H1 (cell line): Measurements from ENCODE around the gene SUSD5. TPM values are rescaled to one million over a fixed set of nuclear protein-coding genes. Genes with fewer than 3 reads are reported as not detected.

ENCODE experiments used
- CTCF ChIA-PET: fragments of 300-600 bp; sonication (Branson Sonifier 250); formaldehyde crosslinking; loops from one replicate; lab custom pipeline; 2021; ENCODE audit not compliant: partially characterized antibody; lab: Charles Lee
- POLR2A ChIA-PET: fragments of 300-600 bp; sonication (Branson Sonifier 250); formaldehyde crosslinking; loops from one replicate; lab custom pipeline; 2021; ENCODE audit warnings: inconsistent platforms; ENCODE audit not compliant: partially characterized antibody; lab: Charles Lee
- DNase-seq, 2 experiments: peaks; one replicate each; pipeline versions ENCODE4 v3.0.0 to v3.0.0-alpha.2; 2010 to 2022; ENCODE audit warnings: low spot score in 2 of 2, low read depth in 1 of 2, mixed read lengths in 1 of 2
- FAIRE-seq: peaks from 2 replicates; lab custom pipeline; 2011; peaks lifted over from hg19 to GRCh38; lab: Jason Lieb, UNC
- H2AFZ ChIP-seq: 2 replicates; pipeline ENCODE4 v1.8.1; 2012; ENCODE audit warnings: low read length, inconsistent platforms
- H2AK5ac ChIP-seq: 2 replicates; pipeline ENCODE4 v1.6.1; 2013; ENCODE audit warnings: low read depth, low read length
- H2BK120ac ChIP-seq: replicated peaks from 2 replicates; pipeline ENCODE3; 2013; ENCODE audit warnings: low read depth, low read length, inconsistent platforms
- H2BK12ac ChIP-seq: 2 replicates; pipeline ENCODE4 v1.6.1; 2013; ENCODE audit warnings: low read depth, low read length
- H2BK15ac ChIP-seq: 2 replicates; pipeline ENCODE4 v1.6.1; 2013; ENCODE audit warnings: low read length
- H2BK20ac ChIP-seq: 2 replicates; pipeline ENCODE4 v1.6.1; 2013; ENCODE audit warnings: low read length
- H2BK5ac ChIP-seq: 2 replicates; pipeline ENCODE4 v1.6.1; 2013; ENCODE audit warnings: low read depth, low read length
- H3K14ac ChIP-seq: 2 replicates; pipeline ENCODE4 v1.6.1; 2013; ENCODE audit warnings: inconsistent platforms; ENCODE audit not compliant: insufficient read length
- H3K18ac ChIP-seq: 2 replicates; pipeline ENCODE4 v1.6.1; 2013; ENCODE audit warnings: low read length; ENCODE audit errors: extremely low read depth
- H3K23ac ChIP-seq: 2 replicates; pipeline ENCODE4 v1.6.1; 2013; ENCODE audit warnings: inconsistent platforms; ENCODE audit not compliant: insufficient read length
- H3K23me2 ChIP-seq: 2 replicates; pipeline ENCODE4 v1.6.1; 2013; ENCODE audit warnings: low read depth, low read length
- H3K27ac ChIP-seq: 2 replicates; pipeline ENCODE4 v1.6.1; 2011; ENCODE audit warnings: low read depth, low read length, inconsistent platforms
- H3K27me3 ChIP-seq, 4 experiments: replicated peaks in 1 of 4; 1 replicate in 1 of 4; 2 replicates in 3 of 4; pipeline versions ENCODE4 v1.6.1 to v1.8.1; 2011 to 2013; ENCODE audit warnings: low read length in 3 of 4, mild to moderate bottlenecking in 3 of 4, inconsistent platforms in 2 of 4, mixed read lengths in 2 of 4, moderate library complexity in 1 of 4; ENCODE audit not compliant: control insufficient read depth in 3 of 4, insufficient read depth in 3 of 4; ENCODE audit errors: extremely low read depth in 1 of 4
- H3K36me3 ChIP-seq, 4 experiments: 2 replicates each; pipeline versions ENCODE4 v1.6.1 to v1.8.1; 2011 to 2013; ENCODE audit warnings: mild to moderate bottlenecking in 4 of 4, low read length in 3 of 4, moderate library complexity in 2 of 4, control low read depth in 1 of 4, inconsistent platforms in 1 of 4; ENCODE audit not compliant: insufficient read depth in 4 of 4, control insufficient read depth in 2 of 4
- H3K4ac ChIP-seq: replicated peaks from 2 replicates; pipeline ENCODE3; 2013; ENCODE audit warnings: low read length, low read depth, mixed read lengths, inconsistent platforms; ENCODE audit not compliant: insufficient read length
- H3K4me1 ChIP-seq, 4 experiments: replicated peaks in 1 of 4; 1 replicate in 1 of 4; 2 replicates in 3 of 4; pipeline versions ENCODE4 v1.6.1 to v1.8.1; 2011 to 2013; ENCODE audit warnings: low read length in 3 of 4, inconsistent platforms in 2 of 4, mixed read lengths in 1 of 4; ENCODE audit not compliant: insufficient read depth in 4 of 4, control insufficient read depth in 3 of 4
- H3K4me2 ChIP-seq, 2 experiments: 2 replicates each; pipeline versions ENCODE4 v1.6.1 to v1.8.1; 2011 to 2013; ENCODE audit warnings: low read depth in 2 of 2, low read length in 2 of 2, control low read depth in 1 of 2, inconsistent platforms in 1 of 2, mild to moderate bottlenecking in 1 of 2; ENCODE audit not compliant: insufficient read depth in 1 of 2
- H3K4me3 ChIP-seq, 4 experiments: fragments of 200-600, 300-600 bp in 1 of 4; sonication (generic), shearing (Covaris generic), sonication (Bioruptor Twin) in 1 of 4; 2 replicates each; pipeline versions ENCODE4 v1.5.1 to v1.8.1; 2011 to 2016; ENCODE audit warnings: low read length in 4 of 4, low read depth in 3 of 4, control low read depth in 2 of 4, inconsistent platforms in 2 of 4, mild to moderate bottlenecking in 2 of 4, mixed read lengths in 1 of 4, moderate library complexity in 1 of 4; ENCODE audit not compliant: insufficient read depth in 2 of 4; ENCODE audit errors: extremely low read depth in 1 of 4
- H3K56ac ChIP-seq: replicated peaks from 2 replicates; pipeline ENCODE3; 2013; ENCODE audit warnings: low read depth, mild to moderate bottlenecking, mixed read lengths, low read length, inconsistent platforms; ENCODE audit not compliant: insufficient read length
- H3K79me1 ChIP-seq: 2 replicates; pipeline ENCODE4 v1.6.1; 2013; ENCODE audit warnings: low read depth, low read length, control low read depth
- H3K79me2 ChIP-seq, 2 experiments: 2 replicates each; pipeline versions ENCODE4 v1.6.1 to v1.8.1; 2012 to 2013; ENCODE audit warnings: low read length in 2 of 2, mild to moderate bottlenecking in 2 of 2, inconsistent platforms in 1 of 2; ENCODE audit not compliant: insufficient read depth in 2 of 2, control insufficient read depth in 1 of 2
- H3K9ac ChIP-seq, 4 experiments: replicated peaks in 1 of 4; 1 replicate in 1 of 4; 2 replicates in 3 of 4; pipeline versions ENCODE4 v1.6.1 to v1.8.1; 2011 to 2013; ENCODE audit warnings: low read depth in 3 of 4, low read length in 3 of 4, control low read depth in 2 of 4, mild to moderate bottlenecking in 2 of 4, moderate library complexity in 2 of 4, inconsistent platforms in 1 of 4; ENCODE audit errors: extremely low read depth in 1 of 4
- H3K9me3 ChIP-seq, 2 experiments: 2 replicates each; pipeline versions ENCODE4 v1.6.1 to v1.8.1; 2012 to 2013; ENCODE audit warnings: mild to moderate bottlenecking in 2 of 2, moderate library complexity in 2 of 2, control low read depth in 1 of 2, inconsistent platforms in 1 of 2, low read depth in 1 of 2, low read length in 1 of 2, mixed read lengths in 1 of 2; ENCODE audit not compliant: insufficient read depth in 2 of 2
- H4K20me1 ChIP-seq, 2 experiments: replicated peaks in 1 of 2; 2 replicates each; pipeline versions ENCODE3 to v1.8.1; 2011 to 2013; ENCODE audit warnings: inconsistent platforms in 2 of 2, low read length in 2 of 2, mild to moderate bottlenecking in 1 of 2; ENCODE audit not compliant: insufficient read depth in 2 of 2, control insufficient read depth in 1 of 2
- H4K5ac ChIP-seq: 2 replicates; pipeline ENCODE4 v1.6.1; 2013; ENCODE audit warnings: low read length, low read depth, mixed read lengths, inconsistent platforms; ENCODE audit not compliant: insufficient read length
- H4K8ac ChIP-seq: 2 replicates; pipeline ENCODE4 v1.8.0; 2013; ENCODE audit warnings: mild to moderate bottlenecking, moderate library complexity, low read length, inconsistent platforms; ENCODE audit not compliant: insufficient read depth; ENCODE audit errors: extremely low read depth
- H4K91ac ChIP-seq: replicated peaks from 2 replicates; pipeline ENCODE3; 2013; ENCODE audit warnings: low read length, mixed read lengths, inconsistent platforms; ENCODE audit not compliant: insufficient read length
- EZH2 ChIP-seq: fragments of 200-600 bp; sonication (generic); IDR thresholded peaks from 2 replicates; pipeline ENCODE4 v1.7.1; 2012; ENCODE audit warnings: low read depth, mild to moderate bottlenecking, moderate library complexity, low read length, inconsistent platforms; ENCODE audit not compliant: severe bottlenecking
- JUN ChIP-seq: IDR thresholded peaks from 2 replicates; pipeline ENCODE4 v1.6.1; 2011; ENCODE audit warnings: low read depth, mild to moderate bottlenecking, improper control_type of control experiment, low read length
- WGBS, 2 experiments: shearing (Covaris generic) in 1 of 2; methylation state at CpG; one replicate each; pipeline versions ENCODE4 v1.1.6 to v1.1.7; 2013 to 2015; ENCODE audit warnings: low lambda C conversion rate in 2 of 2, mixed read lengths in 2 of 2, inconsistent platforms in 1 of 2, low coverage in 1 of 2, missing lambda C conversion rate in 1 of 2; ENCODE audit not compliant: insufficient replicate concordance in 2 of 2, insufficient coverage in 1 of 2, insufficient read length in 1 of 2; ENCODE audit errors: extremely low coverage in 1 of 2, missing lambda C conversion rate in 1 of 2; 5-methylcytosine and 5-hydroxymethylcytosine counted together
- polyA plus RNA-seq, 7 experiments: library from polyadenylated mRNA; depleted of rRNA in 3 of 7; stranded (reverse) in 5 of 7; unstranded in 2 of 7; fragments of >200 nt in 5 of 7; fragments of 200-250 nt in 2 of 7; gene quantifications; 1 replicate in 5 of 7; 2 replicates in 1 of 7; 4 replicates in 1 of 7; pipeline versions ENCODE4 v1.2.1 to v1.2.3, GENCODE V29; 2011 to 2013; ENCODE audit warnings: missing spikeins in 2 of 7, mixed read lengths in 2 of 7
- total RNA-seq: library from RNA; stranded (reverse); fragmentation: NEBNext Ultra II Directional; extraction: Animal tissue kit (Norgen Biotek cat#: 25700); gene quantifications from 2 replicates; pipeline ENCODE4 v1.2.1, GENCODE V29; 2021

Gene SUSD5
- total and polyA plus RNA-seq, 2 of the 8 experiments (the other 6 are each of a cell fraction or from before 2014, with no cell fraction given), result 0.92 to 3.3 TPM

GRCh38 chr3:33125840-33126239 is 92.8 kb downstream of the SUSD5 start:
- H2AFZ ChIP-seq, result no peak overlapping the region
- FAIRE-seq, result no peak
- peaks cover 7 to 24% (median 17%) of the 10 kb centered on the region in 4 experiments for H3K36me3 ChIP-seq
- no peaks in the 10 kb centered on the region for H3K4me1 ChIP-seq
- H2AK5ac ChIP-seq, result no peak overlapping the region
- H4K20me1 ChIP-seq, result peaks cover 0 to 2% of the 10 kb centered on the region in 2 experiments
- no peak overlapping the region for H3K14ac ChIP-seq
- no peak overlapping the region for H3K23ac ChIP-seq
- H3K27ac ChIP-seq, result no peak overlapping the region
- H3K4me3 ChIP-seq, result no peak overlapping the region
- H3K79me2 ChIP-seq, result no peaks in the 10 kb centered on the region
- H4K8ac ChIP-seq, result no peak overlapping the region
- H3K18ac ChIP-seq, result no peak overlapping the region
- DNase-seq, result no peak
- no peak overlapping the region for H3K4me2 ChIP-seq
- no peak overlapping the region for H3K4ac ChIP-seq
- no peak overlapping the region for H2BK5ac ChIP-seq
- no peaks in the 10 kb centered on the region for H3K23me2 ChIP-seq
- WGBS, 2 experiments, result 90% methylated on average over 3 of the region's 3 CpGs; no CpG with 5 or more reads in 1 of the 2 experiments
- no peak overlapping the region for H3K56ac ChIP-seq
- ChIA-PET POLR2A (no interaction called here), CTCF (no interaction called here)
- H2BK15ac ChIP-seq, result no peak overlapping the region
- H3K27me3 ChIP-seq, result no peaks in the 10 kb centered on the region
- H4K91ac ChIP-seq, result no peak overlapping the region
- no peak overlapping the region for H2BK120ac ChIP-seq
- H2BK20ac ChIP-seq, result no peak overlapping the region
- H3K9ac ChIP-seq, result no peak overlapping the region
- no peaks in the 10 kb centered on the region for H3K9me3 ChIP-seq
- no peak overlapping the region for H4K5ac ChIP-seq
- H2BK12ac ChIP-seq, result no peak overlapping the region
- H3K79me1 ChIP-seq, result no peaks in the 10 kb centered on the region
- TF ChIP-seq EZH2 (no peak), JUN (no peak)
